COLO668 (cell line): Measurements from ENCODE around the gene SCRN2.

ENCODE experiments used
- DNase-seq: peaks from one replicate; lab custom pipeline; 2025; ENCODE audit not compliant: unreplicated experiment; lab: John Stamatoyannopoulos, UW

SCRN2 gene

GRCh38 chr17:47840742-47841487 is at the start of gene SCRN2:
SCRN2 (minus strand) TSS chr17:47841273; CDS start chr17:47840843, 430 bp downstream.
- DNase-seq, result peak; percentile 77

GRCh38 chr17:47889734-47890529 is 48.9 kb upstream of the SCRN2 start:
- DNase-seq, result peak; percentile 73

- no peak for DNase-seq
Measured at GRCh38 chr17:47888293-47888692, 47.2 kb upstream of the SCRN2 start.

GRCh38 chr17:47884905-47885730 is 44.0 kb upstream of the SCRN2 start:
- DNase-seq, result no peak

GRCh38 chr17:47884427-47884740 is 43.3 kb upstream of the SCRN2 start:
- DNase-seq, result no peak

- DNase-seq, result no peak
Measured at GRCh38 chr17:47883589-47884426, 42.7 kb upstream of the SCRN2 start.

- no peak for DNase-seq
Measured at GRCh38 chr17:47882695-47883588, 41.9 kb upstream of the SCRN2 start.

- no peak for DNase-seq
Measured at GRCh38 chr17:47882247-47882646, 41.2 kb upstream of the SCRN2 start.

- no peak for DNase-seq
Measured at GRCh38 chr17:47879776-47880454, 38.8 kb upstream of the SCRN2 start.

GRCh38 chr17:47879028-47879585 is 38.0 kb upstream of the SCRN2 start:
- no peak for DNase-seq

- DNase-seq, result no peak
Measured at GRCh38 chr17:47878203-47879027, 37.3 kb upstream of the SCRN2 start.

- no peak for DNase-seq
Measured at GRCh38 chr17:47877368-47878034, 36.4 kb upstream of the SCRN2 start.

GRCh38 chr17:47875011-47875985 is 34.2 kb upstream of the SCRN2 start:
- no peak for DNase-seq

- no peak for DNase-seq
Measured at GRCh38 chr17:47873200-47874090, 32.4 kb upstream of the SCRN2 start.

- no peak for DNase-seq
Measured at GRCh38 chr17:47872651-47873161, 31.6 kb upstream of the SCRN2 start.
